Omental fat pad (tissue), 4 donors: Measurements from ENCODE around the gene CYP2W1. TPM values are rescaled to one million over a fixed set of nuclear protein-coding genes. Genes with fewer than 3 reads are reported as not detected.

Experiments used
- ATAC-seq: fragments of 150-250 bp; one replicate; pipeline ENCODE4 v1.9.1; 2016; ENCODE audit warnings: mild to moderate bottlenecking, moderate library complexity; ENCODE audit not compliant: low FRiP score
- DNase-seq: peaks from one replicate; pipeline ENCODE4 v3.0.0-alpha.2; 2019; ENCODE audit warnings: low spot score
- total RNA-seq, 4 donors: library from RNA; depleted of rRNA; stranded (reverse); fragments of >200 nt; gene quantifications; one replicate each; pipeline ENCODE4 v1.1.0, GENCODE V29; 2016
- TF ChIP-seq, protein P1 (sequence below), 3 donors: fragments of 450-650 bp; IDR thresholded peaks; one replicate each; pipeline ENCODE4 v1.5.1; 2016 to 2017; ENCODE audit warnings: antibody characterized with exemption in 3 of 3, mild to moderate bottlenecking in 3 of 3, moderate library complexity in 2 of 3

Gene CYP2W1
- total RNA-seq, 4 donors from 2014 or later = not detected

DNA sequence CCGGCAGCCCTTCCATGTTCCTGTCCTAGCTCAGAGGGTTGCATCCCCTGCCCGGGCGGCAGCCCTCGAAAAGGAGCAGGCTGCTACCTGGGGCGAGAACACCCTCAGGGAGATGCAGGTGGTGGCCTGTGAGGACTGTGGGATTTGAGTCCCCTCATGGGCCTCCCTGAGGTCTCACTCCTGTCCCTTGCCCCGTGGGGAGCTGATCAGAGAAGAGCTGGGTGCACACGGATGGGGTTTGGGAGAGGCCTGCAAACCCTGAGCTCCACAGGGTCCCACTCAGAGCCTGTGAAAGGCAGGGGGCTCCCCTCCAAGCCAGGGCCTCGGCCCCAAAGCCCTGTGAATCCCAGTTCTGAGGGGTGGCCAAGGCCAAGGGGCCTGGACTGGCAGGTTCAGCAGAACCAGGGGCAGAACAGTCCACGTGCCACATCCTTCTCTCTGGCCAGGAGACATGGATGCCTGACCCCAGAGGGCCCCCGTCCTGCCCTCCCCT, 424 bp upstream of the CYP2W1 start:
- ATAC-seq (no peak), DNase-seq (no peak)
- TF ChIP-seq, protein P1, sequence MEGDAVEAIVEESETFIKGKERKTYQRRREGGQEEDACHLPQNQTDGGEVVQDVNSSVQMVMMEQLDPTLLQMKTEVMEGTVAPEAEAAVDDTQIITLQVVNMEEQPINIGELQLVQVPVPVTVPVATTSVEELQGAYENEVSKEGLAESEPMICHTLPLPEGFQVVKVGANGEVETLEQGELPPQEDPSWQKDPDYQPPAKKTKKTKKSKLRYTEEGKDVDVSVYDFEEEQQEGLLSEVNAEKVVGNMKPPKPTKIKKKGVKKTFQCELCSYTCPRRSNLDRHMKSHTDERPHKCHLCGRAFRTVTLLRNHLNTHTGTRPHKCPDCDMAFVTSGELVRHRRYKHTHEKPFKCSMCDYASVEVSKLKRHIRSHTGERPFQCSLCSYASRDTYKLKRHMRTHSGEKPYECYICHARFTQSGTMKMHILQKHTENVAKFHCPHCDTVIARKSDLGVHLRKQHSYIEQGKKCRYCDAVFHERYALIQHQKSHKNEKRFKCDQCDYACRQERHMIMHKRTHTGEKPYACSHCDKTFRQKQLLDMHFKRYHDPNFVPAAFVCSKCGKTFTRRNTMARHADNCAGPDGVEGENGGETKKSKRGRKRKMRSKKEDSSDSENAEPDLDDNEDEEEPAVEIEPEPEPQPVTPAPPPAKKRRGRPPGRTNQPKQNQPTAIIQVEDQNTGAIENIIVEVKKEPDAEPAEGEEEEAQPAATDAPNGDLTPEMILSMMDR (IDR thresholded peaks at IDR 0.05) = no peak

DNA sequence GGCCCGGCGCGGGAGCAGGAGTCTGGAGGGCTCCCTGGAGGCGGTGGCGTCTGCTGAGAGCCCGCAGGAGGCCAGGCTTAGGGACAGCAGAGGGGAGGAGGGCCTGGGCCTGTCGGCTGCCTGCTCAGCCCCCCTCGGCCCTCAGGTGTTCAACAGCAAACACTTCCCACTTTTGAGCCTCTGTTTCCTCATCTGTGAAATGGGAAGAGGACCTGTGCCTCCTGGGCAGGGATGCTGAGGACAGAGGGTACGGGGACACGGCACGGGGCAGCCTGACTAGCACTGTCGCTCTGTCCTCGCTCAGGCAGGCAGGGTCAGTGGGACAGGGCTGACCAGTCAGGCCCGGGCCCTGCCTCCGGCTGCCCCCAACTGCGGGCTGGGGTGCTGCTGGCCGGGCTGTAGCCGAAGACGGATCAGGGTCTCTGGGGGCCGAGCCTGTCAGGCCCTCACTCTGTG, 663 bp downstream of the CYP2W1 start:
- TF ChIP-seq, protein P1 (IDR thresholded peaks at IDR 0.05) = no peak
- ATAC-seq (no peak), DNase-seq (no peak)

DNA sequence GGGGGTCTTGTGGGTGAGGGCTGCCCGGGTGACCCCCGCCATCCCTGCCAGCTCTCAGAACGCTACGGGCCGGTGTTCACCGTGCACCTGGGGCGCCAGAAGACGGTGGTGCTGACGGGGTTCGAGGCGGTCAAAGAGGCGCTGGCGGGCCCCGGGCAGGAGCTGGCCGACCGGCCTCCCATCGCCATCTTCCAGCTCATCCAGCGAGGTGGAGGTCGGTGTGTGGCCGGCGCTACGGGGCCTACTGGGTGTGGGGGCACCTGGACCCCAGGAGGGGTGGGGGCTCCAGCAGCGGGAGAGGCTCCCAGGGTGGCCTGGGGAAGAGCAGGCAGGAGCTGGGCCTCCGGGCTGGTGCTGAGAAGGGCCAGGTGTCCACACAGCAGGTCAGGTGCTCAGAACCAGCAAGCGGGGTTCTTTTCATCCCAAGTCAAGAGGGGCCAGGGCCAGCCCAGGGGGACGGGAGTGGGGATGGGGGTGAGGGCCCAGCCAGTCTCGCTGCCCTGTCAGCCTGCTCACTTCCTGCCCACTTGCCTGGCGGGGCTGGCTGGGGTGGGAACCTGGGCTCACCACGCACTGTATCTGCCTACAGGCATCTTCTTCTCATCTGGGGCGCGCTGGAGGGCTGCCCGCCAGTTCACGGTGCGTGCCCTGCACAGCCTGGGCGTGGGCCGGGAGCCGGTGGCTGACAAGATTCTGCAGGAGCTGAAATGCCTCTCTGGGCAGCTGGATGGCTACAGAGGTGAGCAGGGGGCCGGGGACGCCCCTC, 1.6 kb downstream of the CYP2W1 start:
- DNase-seq = no peak
- TF ChIP-seq, protein P1 (IDR thresholded peaks at IDR 0.05) = no peak
- no peak for ATAC-seq

DNA sequence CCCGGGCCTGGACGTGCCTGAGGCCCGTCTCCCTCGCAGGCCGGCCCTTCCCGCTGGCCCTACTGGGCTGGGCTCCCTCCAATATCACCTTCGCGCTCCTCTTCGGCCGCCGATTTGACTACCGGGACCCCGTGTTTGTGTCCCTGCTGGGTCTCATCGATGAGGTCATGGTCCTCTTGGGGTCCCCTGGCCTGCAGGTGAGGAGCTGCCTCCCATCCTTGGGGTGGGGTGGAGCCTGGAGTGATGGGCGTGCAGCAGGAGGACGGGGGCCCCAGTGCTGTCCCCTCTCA, 2.1 kb downstream of the CYP2W1 start:
- no peak for ATAC-seq
- DNase-seq = no peak
- TF ChIP-seq, protein P1 (IDR thresholded peaks at IDR 0.05) = no peak

DNA sequence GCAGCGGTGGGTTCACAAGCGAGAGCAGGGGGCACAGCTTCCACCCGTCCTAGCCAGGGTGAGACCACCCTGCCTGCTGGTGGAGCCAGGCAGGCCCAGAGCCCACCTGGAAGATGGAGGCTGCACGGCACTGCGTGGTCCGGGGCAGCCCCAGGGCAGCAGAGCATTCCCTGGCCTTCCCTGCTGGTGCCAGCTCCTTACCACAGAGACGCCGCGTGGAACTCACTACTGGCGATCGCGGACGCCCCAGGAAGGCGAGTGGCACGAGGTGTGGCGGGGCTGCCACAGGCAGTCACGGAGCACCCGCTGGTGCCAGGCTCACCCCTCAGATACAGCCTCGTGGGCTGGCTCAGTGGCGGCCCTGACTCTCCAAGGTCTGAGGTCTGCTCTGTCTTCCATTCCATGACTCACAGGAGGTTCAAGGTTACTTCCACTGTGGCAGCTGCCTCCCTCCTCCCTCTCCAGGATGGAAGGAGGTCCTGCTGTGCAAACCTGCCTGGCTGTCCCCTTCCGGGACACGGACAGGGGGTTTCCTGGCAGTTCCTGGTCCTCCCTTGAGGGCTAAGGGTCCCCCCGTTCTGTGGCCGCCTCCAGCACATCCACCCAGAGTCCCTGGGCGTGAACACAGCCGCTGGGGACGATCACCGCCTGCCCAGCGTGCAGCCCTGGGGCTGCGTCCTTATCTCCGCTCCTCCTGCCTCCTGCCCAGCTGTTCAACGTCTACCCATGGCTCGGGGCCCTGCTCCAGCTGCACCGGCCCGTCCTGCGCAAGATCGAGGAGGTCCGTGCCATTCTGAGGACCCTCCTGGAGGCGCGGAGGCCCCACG, 3.1 kb downstream of the CYP2W1 start:
- DNase-seq = no peak
- TF ChIP-seq, protein P1 (IDR thresholded peaks at IDR 0.05) = no peak
- no peak for ATAC-seq

DNA sequence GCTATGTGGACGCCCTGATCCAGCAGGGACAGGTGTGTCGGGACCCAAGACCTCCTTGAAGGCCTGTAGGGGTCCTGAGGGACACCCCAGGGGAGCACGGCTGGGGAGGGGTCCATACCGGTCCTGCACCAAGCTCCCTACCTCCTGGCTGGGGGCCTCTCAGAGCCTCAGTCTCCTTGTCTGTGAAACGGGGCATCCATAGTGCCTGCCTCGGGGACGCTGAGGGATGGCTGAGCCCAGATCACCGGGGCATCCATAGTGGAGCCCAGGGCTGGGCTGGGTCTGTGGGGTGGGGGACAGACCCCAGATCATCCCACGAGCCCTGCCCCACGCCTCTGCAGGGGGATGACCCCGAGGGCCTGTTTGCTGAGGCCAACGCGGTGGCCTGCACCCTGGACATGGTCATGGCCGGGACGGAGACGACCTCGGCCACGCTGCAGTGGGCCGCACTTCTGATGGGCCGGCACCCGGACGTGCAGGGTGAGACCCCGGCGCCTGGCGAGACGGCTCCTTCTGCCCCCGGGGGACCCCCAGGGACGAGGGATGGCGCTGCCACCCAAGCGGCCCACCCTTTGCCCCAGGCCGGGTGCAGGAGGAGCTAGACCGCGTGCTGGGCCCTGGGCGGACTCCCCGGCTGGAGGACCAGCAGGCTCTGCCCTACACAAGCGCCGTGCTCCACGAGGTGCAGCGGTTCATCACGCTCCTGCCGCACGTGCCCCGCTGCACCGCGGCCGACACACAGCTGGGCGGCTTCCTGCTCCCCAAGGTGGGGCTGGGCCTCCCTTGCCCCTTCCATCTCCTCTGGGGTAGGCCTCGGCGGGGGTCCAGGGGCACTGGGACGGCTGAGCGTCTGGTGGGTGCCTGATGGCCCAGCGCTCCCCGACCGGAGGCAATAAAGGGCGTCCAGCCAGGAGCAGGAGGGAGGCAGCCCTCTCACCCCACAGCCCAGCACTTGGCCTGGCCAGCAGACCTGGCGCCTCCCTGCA, 4.1 kb downstream of the CYP2W1 start:
- TF ChIP-seq, protein P1 (IDR thresholded peaks at IDR 0.05) = no peak
- DNase-seq (no peak), ATAC-seq (no peak)
